Stimulated activated CD4-positive, alpha-beta T cell treated with anti-CD3 and anti-CD28 coated beads, Interleukin-15, amount 100 ng/mL, for 24 hours (primary cell): ENCODE results near the gene THSD4.
"Not testable (repeated sequence)": the region's sequence is repeated elsewhere in the genome, so short reads cannot be mapped to it uniquely, and the experiment has no call there.

Source experiments
- DNase-seq: peaks from one replicate; pipeline ENCODE4 v3.0.0-alpha.2; 2020

THSD4 gene

DNA sequence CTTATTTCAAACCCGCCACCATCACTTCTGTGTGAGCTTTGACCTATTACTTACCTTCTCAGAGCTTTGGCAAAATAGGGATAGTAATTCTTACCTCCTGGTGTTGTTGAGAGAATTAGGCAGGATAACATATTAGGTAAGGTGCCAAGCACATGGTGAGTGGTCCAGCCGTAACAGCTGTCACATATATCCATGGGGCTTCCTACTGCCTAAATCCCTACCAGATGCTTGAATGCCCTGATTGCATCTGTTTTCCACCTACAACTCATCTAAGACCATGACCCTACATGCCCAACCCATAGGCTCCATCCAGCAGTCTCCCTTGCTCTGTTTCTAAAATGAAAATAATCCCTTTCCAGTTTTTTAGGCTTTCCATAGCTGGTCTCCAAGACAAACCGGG lies 532.8 kb downstream of the THSD4 start:
- DNase-seq, result no peak

DNA sequence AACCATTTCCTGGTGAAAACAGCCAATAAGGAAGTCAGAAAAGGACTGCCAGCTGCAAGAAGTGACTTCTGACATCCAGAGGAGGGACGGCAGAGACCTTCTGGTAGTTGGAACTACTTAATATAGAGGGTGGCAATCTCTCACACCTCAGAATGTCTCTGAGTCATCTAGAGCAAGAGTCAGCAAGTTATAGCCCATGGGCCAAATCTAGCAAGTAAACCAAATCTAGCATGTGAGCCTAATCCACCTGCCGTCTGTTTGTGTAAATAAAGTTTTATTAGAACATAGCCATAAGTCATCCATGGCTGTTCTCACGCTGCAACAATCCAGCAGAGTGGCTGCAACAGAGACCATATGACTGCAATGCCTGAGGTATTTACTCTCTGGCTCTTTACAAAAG lies 534.6 kb downstream of the THSD4 start:
- no peak for DNase-seq

DNA sequence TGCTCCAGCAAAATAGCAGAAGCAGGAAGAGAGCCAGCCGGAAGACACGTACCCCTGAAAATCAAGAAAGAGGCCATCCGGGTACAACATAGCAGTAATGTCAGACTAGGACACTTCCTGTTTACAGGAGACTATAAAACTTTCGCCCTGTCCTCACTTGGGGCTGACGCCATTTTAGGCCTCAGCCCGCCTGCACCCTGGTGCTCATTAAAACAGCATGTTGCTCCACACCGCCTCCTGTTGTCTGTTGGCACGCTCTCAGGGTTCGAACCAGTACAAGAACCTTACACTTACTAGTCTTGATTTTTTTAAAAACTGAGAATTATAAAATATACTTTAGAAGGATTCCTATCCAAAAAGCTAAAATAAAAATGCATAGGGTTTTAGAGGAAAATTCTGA lies 535.3 kb downstream of the THSD4 start:
- DNase-seq, result no peak

DNA sequence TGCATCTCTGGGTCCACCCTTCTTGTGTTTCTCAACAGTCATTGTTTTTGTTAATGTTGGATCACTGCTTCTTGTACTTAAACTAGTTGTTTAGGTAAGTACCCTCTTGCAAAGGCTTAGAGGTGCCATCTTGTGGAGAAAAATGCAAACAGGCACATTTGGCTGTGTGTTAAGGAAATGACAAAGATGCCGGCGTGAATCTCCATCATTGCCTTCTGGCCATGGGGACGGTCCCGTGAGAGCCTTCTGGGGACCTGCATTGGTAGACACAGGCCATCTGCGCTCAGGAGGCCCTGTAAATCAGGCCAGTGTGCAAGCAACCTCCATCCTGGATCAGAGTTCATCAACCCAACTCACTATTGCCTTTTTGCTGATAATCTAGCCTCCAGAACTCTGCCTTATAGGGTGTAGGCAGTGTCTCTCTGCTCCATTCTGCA lies 536.5 kb downstream of the THSD4 start:
- peak; percentile 18 for DNase-seq

DNA sequence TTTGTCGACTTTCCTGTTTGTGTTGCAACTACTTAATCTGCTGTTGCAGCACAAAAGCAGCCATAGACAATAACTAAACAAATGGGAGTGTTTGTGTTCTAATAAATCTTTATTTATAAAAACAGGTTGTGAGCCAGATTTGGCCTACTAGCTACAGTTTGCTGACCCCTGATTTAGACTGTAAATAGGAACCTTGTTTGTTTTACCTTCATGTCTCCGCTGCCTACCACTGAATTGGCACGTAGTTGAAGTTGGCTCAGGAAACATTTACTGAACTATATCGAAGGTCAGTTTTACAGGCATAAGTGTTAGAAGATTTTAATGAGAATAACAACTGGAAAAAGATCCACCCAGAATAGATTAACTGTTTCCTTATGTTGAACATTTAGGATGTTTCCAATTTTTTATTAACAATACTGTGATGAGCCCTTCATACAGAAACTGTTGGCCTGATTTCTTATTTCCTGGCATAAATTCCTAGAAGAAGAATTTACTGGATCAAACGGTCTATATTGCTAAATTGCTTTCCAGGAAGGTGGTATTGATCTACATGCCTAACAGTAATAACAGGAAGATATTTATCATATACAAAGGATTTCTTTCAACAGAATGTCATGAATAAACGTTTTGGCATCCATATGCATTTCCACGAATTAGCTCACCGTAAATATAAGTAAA lies 538.9 kb downstream of the THSD4 start:
- DNase-seq, result no peak

DNA sequence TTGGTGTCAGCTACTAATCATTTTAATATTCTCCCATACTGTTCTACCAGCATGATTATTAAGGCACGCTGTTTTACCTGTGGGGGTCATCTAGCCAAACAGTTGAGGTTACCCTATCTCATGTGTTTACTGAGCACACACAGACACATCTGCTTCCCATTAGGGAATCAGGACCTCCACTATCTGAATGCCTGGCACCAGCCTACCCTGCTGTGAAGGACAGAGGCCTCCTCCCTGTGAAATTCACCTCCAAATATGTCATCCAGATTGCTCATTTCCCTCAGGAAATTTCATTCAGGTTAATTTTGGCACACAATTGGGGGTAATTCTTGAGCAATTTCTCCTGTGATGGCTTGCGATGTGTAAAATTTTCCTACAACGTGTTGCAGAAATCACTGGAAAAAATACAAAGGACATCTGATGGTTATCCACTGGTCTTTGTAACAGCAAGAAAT lies 539.5 kb downstream of the THSD4 start:
- no peak for DNase-seq

DNA sequence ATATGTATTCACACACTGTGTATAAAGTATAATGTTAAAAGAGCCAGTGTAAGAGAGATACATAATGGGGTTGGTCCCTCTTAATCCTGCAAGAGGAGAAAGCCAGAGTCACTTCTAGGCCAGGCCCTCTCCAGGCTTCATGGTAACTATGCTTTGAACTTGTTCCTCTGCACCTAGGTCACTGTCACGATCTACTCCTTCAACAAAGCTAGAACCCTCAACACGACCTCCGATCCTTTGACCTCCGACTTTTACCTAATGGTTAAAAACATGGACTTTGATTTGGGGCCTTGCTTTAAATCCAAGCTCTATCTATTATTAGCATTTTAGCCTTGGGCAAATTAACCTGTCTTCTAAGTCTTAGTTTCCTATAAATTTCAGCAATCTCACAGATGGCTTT lies 541.2 kb downstream of the THSD4 start:
- no peak for DNase-seq

DNA sequence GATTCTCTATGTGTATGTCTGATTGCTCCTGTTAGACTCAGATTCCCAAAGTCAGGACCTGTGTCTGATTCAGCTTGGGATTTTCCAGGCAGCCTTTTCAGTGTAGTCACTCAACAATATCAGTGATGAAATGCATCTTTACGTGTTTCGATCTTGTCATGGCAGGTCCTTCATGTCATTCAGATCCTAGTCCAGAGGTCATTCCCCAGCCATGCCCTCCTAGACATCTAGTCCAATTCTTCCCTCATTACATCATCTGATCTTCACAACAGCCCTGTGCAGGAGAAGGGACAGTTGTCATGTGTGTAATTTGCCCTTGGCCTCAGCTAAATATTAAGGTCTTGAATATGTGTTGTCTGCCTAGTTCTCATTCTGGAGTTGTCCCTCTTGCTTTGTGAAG lies 541.9 kb downstream of the THSD4 start:
- DNase-seq, result no peak

DNA sequence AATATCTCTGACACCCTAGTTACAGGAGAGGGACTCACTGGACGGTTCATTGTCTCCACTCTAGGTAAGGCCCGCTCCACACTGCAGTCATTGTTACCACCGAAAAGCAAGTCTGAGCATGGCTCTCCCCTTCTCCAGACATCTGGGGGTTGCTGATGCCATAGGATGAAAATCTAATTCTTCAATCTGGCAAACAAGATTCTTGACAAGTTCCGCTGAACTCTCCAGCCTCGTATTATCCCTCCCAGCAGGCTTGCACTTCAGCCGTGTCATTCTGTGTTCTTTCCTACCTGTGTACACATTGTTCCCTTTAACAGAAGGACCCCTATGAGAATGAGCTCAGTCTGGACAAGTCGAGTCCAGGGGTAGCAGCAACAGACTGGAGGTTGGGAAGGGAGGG lies 542.8 kb downstream of the THSD4 start:
- no peak for DNase-seq

DNA sequence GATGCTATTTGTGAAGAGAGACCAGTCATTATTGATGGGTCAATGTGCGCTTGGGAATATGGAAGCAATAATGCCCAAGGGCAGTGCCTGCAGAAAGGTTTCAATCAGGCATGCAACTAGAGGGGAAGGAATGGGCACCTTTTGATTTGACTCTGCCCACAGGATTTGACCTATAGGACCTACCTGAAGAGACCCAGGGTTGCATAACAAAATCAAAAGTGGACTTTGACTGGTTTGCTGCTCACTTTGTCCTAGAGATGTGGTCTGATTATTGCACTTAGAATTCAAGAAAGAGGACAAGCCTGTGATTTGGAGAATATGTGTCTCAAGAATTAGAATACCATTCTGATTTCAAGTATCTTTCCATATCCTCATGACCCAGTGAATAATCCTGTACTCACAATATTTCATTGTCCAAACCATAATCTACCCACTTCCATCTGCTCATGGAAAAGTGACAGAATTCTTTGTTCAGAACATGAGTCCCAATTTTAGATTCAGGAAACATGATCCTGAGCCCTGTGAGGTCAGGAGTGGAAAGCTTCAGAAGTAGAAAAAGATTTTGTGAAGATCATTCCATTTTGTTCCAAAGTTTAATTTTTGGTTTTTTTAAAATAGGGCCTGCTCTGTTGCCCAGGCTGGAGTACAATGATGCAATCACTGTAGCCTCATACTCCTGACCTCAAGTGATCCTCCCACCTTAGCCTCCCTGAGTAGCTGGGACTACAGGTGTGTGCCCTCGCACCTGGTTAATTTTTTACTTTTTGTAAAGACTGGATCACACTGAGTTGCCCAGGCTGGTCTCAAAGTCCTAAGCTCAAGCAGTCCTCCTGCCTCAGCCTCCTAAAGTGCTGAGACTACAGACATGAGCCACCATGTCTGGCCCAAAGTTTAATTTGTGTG lies 543.8 kb downstream of the THSD4 start:
- DNase-seq, result no peak

DNA sequence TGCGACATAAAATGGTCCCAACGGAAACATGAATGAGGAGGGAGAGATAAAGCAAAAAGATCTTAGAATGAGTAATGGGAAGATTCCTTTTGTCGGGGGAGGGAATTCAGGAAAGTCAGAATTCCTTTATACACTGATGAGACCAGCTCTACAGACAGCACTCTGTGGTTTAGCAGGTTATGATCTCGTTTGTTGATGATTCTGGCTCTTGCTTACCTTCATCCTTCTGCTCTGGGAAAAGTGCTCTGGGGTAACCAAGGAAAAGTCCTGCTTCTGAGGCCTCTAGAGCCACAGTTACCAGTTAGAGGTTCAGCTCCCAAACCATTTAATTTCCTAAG lies 544.4 kb downstream of the THSD4 start:
- no peak for DNase-seq

DNA sequence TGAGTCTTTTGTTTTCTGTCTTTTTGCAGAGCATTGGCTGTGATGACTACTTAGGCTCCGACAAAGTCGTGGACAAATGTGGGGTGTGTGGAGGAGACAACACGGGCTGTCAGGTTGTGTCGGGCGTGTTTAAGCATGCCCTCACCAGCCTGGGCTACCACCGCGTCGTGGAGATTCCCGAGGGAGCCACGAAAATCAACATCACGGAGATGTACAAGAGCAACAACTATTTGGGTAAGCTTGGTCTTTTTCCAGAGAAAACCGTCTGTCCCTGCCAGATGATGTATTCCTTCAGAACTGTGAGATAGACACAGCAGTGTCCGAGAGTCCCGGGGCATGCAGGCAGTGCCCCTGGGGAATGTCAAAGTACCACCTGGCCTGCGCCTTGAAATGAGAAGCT lies 545.2 kb downstream of the THSD4 start:
- no peak for DNase-seq

DNA sequence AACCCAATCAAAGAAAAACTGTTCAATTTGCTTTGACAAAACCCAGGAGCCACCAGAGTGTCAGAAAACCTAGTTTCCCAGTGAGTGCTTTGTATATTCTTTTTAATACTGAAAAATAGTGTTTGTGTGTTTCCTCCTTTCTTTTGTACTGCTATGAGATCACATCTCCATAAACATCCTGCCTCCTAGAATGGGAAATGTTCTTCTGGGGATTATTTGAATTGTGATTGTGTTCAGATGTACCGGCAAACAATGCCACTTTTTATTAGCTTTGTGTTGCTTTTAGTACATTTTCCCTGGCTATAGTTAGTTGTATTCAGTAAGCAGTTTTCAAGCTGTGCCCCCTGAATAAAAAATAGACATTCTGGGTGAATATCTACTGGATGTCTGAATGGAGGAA lies 547.0 kb downstream of the THSD4 start:
- no peak for DNase-seq

DNA sequence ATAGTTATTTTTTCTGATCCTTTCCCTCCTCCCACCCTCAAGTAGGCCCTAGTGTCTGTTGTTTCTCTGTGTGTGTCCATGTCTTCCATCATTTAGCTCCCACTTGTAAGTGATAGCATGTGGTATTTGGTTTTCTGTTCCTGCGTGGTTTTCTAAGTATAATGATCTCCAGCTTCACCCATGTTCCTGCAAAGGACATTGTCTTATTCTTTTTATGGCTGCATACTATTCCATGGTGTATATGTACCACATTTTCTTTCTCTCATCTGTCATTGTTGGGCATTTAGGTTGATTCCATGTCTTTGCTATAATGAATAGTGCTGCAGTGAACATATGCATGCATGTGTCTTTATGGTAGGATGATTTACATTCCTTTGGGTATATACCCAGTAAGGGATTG lies 549.4 kb downstream of the THSD4 start:
- no peak for DNase-seq

DNA sequence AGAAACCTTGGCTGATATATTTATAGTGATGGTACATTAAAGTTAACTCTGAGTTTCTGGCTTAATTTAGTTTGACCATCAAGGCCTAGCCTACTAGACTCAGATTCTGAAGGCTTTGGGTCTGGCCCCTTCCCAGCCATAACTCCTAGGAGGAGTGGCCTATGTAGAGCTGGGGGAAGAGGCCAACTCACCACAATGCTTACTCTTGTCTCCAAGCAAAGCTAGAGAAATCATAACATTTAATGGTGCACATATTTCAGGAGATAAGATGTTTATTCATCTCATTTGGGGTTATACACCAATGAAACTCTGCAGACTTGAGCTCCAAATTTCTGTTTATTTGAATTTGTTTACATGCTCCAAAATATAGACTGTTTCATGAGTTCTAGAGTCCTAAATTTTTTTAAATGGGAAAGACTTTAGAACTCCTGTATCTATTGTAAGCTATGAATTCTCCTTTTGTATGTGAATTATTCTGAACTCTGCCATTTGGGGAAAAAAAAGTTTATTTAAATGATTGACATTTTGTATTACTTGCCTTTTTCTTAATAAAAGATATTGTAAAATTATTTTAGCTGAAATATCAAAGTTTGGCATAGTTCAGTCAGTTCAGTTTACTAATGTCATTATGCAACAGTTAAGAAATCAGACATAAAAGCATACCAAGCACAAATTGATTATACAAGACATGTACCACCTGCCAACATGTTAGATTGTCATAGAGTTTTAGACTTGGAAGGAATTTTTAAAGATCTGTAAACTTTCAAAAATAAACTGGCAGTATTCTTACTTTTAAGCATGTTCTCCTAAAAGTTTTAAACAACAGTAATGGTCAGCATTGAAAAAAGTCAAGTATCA lies 551.7 kb downstream of the THSD4 start:
- no peak for DNase-seq

DNA sequence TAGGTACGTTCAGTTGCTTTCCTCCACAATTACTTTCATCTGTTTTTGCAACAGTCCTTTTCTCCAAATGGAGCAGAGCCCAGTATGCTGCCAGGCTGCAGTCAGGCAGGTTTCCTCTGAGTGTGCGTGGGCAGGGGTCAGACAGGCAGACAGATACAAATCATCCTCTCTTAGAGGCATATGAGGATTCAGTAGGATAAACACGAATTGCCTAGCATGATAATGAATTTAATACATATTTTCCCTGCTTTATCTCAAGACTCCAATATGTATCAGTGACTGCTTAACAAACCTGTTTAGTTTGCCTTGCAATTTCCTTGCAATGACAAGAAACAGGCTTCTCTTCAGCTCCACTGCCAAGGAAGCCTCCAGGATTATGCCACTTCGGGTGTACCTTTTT lies 554.4 kb downstream of the THSD4 start:
- no peak for DNase-seq

DNA sequence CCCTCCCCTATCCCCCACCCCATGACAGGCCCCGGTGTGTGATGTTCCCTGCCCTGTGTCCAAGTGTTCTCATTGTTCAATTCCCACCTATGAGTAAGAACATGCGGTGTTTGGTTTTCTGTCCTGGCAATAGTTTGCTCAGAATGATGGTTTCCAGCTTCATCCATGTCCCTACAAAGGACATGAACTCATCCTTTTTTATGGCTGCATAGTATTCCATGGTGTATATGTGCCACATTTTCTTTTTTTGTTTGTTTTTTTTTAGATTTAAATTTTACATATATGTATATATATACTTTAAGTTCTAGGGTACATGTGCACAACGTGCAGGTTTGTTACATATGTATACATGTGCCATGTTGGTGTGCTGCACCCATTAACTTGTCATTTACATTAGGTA lies 555.0 kb downstream of the THSD4 start:
- not testable (repeated sequence) for DNase-seq

DNA sequence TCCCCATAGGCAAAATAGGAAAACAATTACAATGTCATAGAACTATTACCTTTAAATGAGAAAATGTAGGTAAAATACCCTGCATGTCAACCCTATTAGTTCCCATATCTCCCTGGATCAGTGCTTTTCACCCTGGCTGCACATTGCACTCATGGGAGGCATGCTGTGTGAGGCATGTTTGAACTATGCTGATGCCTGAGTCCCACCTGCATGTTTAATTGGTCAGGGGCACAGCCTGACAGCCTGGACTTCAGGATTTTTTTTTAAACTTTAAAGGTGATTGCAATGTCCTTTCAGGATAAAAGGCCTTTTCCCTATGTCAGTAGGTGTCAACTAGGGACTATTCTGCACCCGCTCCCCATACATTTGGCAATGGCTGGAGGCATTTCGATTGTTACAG lies 559.1 kb downstream of the THSD4 start:
- DNase-seq, result no peak

DNA sequence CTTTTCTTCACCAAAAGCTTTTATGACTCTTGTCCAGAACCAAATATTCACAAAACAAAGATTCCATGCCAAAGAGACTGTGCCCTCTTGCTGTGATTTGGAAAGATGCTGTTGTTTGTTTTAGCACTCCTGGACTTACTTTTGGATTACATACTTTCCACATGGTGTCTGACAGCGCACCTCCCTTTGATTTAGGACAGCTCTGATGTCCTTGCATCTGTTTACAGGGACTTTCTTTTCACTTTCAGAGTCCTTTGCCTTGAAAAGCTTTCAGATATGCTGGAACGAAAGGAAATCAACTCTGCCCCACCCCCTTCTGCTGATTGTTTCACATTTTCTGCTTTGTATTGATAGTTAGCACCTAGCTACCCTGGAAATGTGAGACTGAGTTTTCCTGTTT lies 562.1 kb downstream of the THSD4 start:
- no peak for DNase-seq

DNA sequence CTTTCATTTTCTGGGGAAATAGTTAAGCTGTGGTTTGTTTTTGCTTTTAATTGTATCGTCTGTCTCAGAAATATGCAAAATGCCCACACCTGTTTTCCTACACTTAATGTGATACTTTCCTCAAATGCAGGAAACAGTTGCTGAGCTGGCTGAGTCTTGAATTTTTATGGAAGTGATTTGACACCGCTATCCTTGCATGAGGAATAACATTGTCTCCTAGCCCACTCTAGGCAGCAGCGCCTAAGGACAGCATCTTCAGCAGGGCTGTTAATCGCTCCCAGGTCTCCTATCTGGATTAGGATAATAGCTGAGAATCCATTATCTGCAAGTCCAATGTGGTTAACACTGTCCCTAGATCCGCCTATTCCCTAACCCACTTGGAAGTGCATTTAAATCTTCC lies 562.5 kb downstream of the THSD4 start:
- DNase-seq, result no peak

DNA sequence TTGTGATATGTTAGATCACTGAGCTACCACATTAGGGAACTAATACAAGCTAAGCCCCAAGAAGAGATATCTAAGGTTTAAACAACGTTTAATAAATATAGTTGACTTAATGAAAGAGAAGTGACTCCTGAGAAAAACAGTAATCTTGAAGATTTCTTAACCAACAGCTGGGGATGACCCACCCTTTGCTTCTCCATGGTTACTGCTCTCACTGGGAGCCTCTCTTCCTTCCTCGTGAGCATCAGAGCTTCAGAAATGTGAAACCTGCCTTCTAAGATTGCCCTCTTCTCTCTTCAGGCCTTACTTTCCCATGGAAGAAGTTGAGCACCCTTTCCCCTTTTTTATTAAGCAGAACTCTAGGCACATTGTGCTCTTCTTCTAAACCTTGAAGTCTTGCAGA lies 562.9 kb downstream of the THSD4 start:
- no peak for DNase-seq

DNA sequence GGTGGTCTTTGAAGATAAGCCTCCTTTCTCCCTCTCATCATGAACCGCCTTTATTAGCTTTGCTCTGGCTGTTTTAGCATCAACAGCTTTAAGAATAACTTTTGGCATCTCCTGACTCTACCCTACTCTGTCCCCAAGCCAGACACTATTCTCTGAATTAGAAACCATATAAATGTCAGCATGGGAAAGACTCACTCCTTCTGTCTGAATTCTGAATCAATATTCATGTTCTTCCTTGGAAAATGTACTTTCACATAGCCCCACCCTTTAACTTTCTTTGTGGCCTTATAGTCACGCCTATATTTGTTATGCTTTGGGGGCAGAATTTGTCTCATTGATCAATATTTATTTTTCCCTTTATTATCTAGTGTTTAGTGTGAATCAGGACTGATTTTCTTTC lies 563.3 kb downstream of the THSD4 start:
- no peak for DNase-seq

DNA sequence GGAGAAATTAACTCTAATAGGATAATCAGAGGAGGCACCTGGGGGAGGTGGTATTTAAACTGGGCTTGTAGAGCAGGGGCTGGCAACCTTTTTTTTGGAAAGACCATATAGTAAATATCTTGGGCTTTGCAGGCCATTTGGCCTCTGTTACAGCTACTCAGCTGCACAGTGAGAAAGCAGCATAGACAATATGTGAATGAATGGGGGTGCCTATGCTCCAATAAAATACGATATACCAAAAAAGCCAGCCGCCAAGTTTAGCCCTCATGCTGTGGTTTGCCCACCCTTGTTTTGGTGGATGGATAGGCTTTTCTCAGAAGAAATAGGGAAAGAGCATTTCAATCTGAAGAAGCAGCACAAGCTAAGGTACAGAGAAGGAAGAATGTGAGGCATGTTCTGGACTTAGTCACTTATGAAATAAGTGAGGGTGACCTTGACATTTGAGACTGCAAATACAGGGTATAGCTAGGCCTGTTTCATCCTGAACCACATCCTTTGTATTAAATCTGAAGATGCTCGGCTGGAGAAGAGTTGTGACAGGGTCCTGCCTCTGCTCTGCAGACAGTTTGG lies 564.0 kb downstream of the THSD4 start:
- no peak for DNase-seq
